ENCODE data around the gene LEKR1.

DNA sequence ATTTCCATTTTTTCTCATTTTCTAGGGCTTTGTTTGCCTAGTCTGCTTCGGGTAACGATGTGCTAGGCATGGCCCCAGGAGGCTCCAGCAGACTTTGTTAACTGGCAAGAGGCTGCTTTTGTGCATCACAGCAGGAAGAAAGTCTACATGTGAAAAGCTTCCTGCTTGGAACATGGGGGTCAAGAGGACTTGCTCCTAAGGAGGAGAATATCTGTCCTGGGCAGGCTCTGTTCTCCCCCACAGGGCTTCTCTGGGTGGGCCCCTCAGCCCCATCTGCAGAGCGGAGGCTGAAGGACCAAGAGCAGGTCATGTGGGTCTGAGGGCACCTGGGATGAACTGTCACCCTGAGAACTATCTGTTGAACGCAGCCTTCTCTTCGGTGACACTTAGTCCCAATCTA is 239.0 kb downstream of the LEKR1 start:
- TF ChIP-seq, protein P1, sequence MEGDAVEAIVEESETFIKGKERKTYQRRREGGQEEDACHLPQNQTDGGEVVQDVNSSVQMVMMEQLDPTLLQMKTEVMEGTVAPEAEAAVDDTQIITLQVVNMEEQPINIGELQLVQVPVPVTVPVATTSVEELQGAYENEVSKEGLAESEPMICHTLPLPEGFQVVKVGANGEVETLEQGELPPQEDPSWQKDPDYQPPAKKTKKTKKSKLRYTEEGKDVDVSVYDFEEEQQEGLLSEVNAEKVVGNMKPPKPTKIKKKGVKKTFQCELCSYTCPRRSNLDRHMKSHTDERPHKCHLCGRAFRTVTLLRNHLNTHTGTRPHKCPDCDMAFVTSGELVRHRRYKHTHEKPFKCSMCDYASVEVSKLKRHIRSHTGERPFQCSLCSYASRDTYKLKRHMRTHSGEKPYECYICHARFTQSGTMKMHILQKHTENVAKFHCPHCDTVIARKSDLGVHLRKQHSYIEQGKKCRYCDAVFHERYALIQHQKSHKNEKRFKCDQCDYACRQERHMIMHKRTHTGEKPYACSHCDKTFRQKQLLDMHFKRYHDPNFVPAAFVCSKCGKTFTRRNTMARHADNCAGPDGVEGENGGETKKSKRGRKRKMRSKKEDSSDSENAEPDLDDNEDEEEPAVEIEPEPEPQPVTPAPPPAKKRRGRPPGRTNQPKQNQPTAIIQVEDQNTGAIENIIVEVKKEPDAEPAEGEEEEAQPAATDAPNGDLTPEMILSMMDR (IDR thresholded peaks at IDR 0.05; ENCODE audit: low read length) = no peak
- TF ChIP-seq EZH2 (optimal IDR thresholded peaks at IDR 0.05; ENCODE audit: low read depth, low read length) = no peak
